Cardiac muscle cell (in vitro differentiated cells and primary cell): ENCODE results near the gene ADCY4. TPM values are rescaled to one million over a fixed set of nuclear protein-coding genes. Genes with fewer than 3 reads are reported as not detected.
A peak's percentile ranks its signal among the peaks of the same experiment; 100 is the strongest.
"Not testable (repeated sequence)": the region's sequence is repeated elsewhere in the genome, so short reads cannot be mapped to it uniquely, and the experiment has no call there.

Source experiments
- DNase-seq, 2 donors: peaks; one replicate each; pipeline versions ENCODE4 v3.0.0 to v3.0.0-alpha.2; 2010 to 2017; ENCODE audit warnings: low read depth in 1 of 2, low spot score in 1 of 2
- H3K27ac ChIP-seq: fragments of 200-600 bp; sonication (generic); 2 replicates; pipeline ENCODE4 v1.5.1; 2016
- H3K27me3 ChIP-seq: fragments of 200-600 bp; sonication (generic); 2 replicates; pipeline ENCODE4 v1.6.0; 2016; ENCODE audit warnings: control low read depth
- H3K36me3 ChIP-seq: fragments of 200-600 bp; sonication (generic); 2 replicates; pipeline ENCODE4 v1.5.1; 2016; ENCODE audit warnings: control low read depth
- H3K4me1 ChIP-seq: fragments of 200-600 bp; sonication (generic); 2 replicates; pipeline ENCODE4 v1.8.1; 2017; ENCODE audit warnings: low read depth, mild to moderate bottlenecking, mixed run types
- H3K4me3 ChIP-seq: fragments of 200-600 bp; sonication (generic); 2 replicates; pipeline ENCODE4 v1.5.1; 2016; ENCODE audit warnings: mild to moderate bottlenecking
- H3K9me3 ChIP-seq: fragments of 200-600 bp; sonication (generic); 2 replicates; pipeline ENCODE4 v1.5.1; 2017; ENCODE audit warnings: low read depth, mild to moderate bottlenecking, control low read depth
- CTCF ChIP-seq: IDR thresholded peaks from 2 replicates; pipeline ENCODE4 v1.5.1; 2012; ENCODE audit warnings: low read depth, mild to moderate bottlenecking, low read length
- polyA plus RNA-seq: library from polyadenylated mRNA; unstranded; fragments of >200 nt; fragmentation: Nextera tagmentation; extraction: Ambion mirVana; gene quantifications from 2 replicates; pipeline ENCODE4 v1.2.1, GENCODE V29; 2016
- total RNA-seq: library from RNA; depleted of rRNA; stranded (reverse); fragments of >200 nt; gene quantifications from 2 replicates; pipeline ENCODE4 v1.2.3, GENCODE V29; 2016

Gene ADCY4
- total and polyA plus RNA-seq, 2 experiments from 2014 or later: 1.5 TPM; not detected in 1

- Histone ChIP-seq H3K27me3 (peaks cover 39% of the 10 kb centered on the region), H3K9me3 (no peaks in the 10 kb centered on the region), H3K4me3 (no peak overlapping the region), H3K36me3 (no peaks in the 10 kb centered on the region), H3K4me1 (no peaks in the 10 kb centered on the region), H3K27ac (no peak overlapping the region)
- TF ChIP-seq CTCF: no peak
- no peak for DNase-seq
Observed at GRCh38 chr14:24360281-24360680, 25.4 kb upstream of the ADCY4 start.

GRCh38 chr14:24356208-24356607, 21.3 kb upstream of the ADCY4 start:
- no peaks in the 10 kb centered on the region for H3K4me1 ChIP-seq
- H3K27ac ChIP-seq: no peak overlapping the region
- no peak overlapping the region for H3K4me3 ChIP-seq
- no peaks in the 10 kb centered on the region for H3K9me3 ChIP-seq
- TF ChIP-seq CTCF: no peak
- no peak for DNase-seq
- H3K36me3 ChIP-seq: no peaks in the 10 kb centered on the region
- H3K27me3 ChIP-seq: peaks cover 49% of the 10 kb centered on the region

- TF ChIP-seq CTCF: no peak
- H3K27me3 ChIP-seq: peaks cover 54% of the 10 kb centered on the region
- H3K9me3 ChIP-seq: no peaks in the 10 kb centered on the region
- DNase-seq: no peak
- H3K36me3 ChIP-seq: no peaks in the 10 kb centered on the region
- H3K4me3 ChIP-seq: no peak overlapping the region
- H3K4me1 ChIP-seq: no peaks in the 10 kb centered on the region
- H3K27ac ChIP-seq: no peak overlapping the region
Observed at GRCh38 chr14:24355009-24355408, 20.1 kb upstream of the ADCY4 start.

- H3K4me3 ChIP-seq, H3K36me3 ChIP-seq, DNase-seq, H3K27ac ChIP-seq, H3K9me3 ChIP-seq, H3K4me1 ChIP-seq: not testable (repeated sequence)
- H3K27me3 ChIP-seq: peaks cover 58% of the 10 kb centered on the region
Observed at GRCh38 chr14:24354482-24354825, 19.6 kb upstream of the ADCY4 start.

GRCh38 chr14:24353559-24354481, 18.9 kb upstream of the ADCY4 start:
- peak in 1 of 2 donors; percentile 56 for DNase-seq
- Histone ChIP-seq H3K36me3 (no peaks in the 10 kb centered on the region), H3K27me3 (peaks cover 63% of the 10 kb centered on the region), H3K4me1 (no peaks in the 10 kb centered on the region), H3K27ac (no peak overlapping the region), H3K4me3 (no peak overlapping the region), H3K9me3 (no peaks in the 10 kb centered on the region)
- no peak for TF ChIP-seq CTCF

GRCh38 chr14:24351517-24351916, 16.6 kb upstream of the ADCY4 start:
- Histone ChIP-seq H3K36me3 (no peaks in the 10 kb centered on the region), H3K9me3 (no peaks in the 10 kb centered on the region), H3K27me3 (peaks cover 69% of the 10 kb centered on the region), H3K4me3 (no peak overlapping the region), H3K4me1 (no peaks in the 10 kb centered on the region), H3K27ac (no peak overlapping the region)
- TF ChIP-seq CTCF: no peak
- peak in 1 of 2 donors; percentile 63 for DNase-seq
